Right ventricle myocardium superior (tissue), 1 donor: ENCODE measurements around the gene RAP1GAP. TPM values are rescaled to one million over a fixed set of nuclear protein-coding genes. Genes with fewer than 3 reads are reported as not detected.
A peak's percentile ranks its signal among the peaks of the same experiment; 100 is the strongest.
"Not testable (repeated sequence)": the region's sequence is repeated elsewhere in the genome, so short reads cannot be mapped to it uniquely, and the experiment has no call there.

Experiments used
- ATAC-seq: fragments of 200-7000 bp; cut with Tn5 transposase; one replicate; pipeline ENCODE4 v1.9.1; 2020; ENCODE audit warnings: mild to moderate bottlenecking; ENCODE audit not compliant: poor library complexity
- DNase-seq: peaks from one replicate; pipeline ENCODE4 v3.0.0-alpha.2; 2020
- intact Hi-C: fragments of 100-400 bp; cut with DNase I; formaldehyde crosslinking; loops from one replicate; pipeline ENCODE4 v1.11.2; 2022
- total RNA-seq: library from RNA; stranded (reverse); fragmentation: NEBNext Ultra II Directional; extraction: Animal tissue kit (Norgen Biotek cat#: 25700); gene quantifications from one replicate; pipeline ENCODE4 v1.2.1, GENCODE V29; 2021
- donor health status: DM: no; HTN: yes; CAD: no; lungs with severe emphysema.

Gene RAP1GAP
- total RNA-seq, 1 donor from 2014 or later, result 3.7 TPM

- ATAC-seq, result no peak
- intact Hi-C loops, result loop anchor here (5.0 kb wide), 1 partner anchor 198 kb away; no protein-coding TSS in a partner anchor
Observed at GRCh38 chr1:21569820-21570527, 99.2 kb downstream of the RAP1GAP start.

GRCh38 chr1:21568809-21569385, 100.3 kb downstream of the RAP1GAP start:
- no peak for ATAC-seq
- intact Hi-C loops, result no loop called here
- DNase-seq, result no peak

More at GRCh38 chr1:21569820-21570527, 99.2 kb downstream of the RAP1GAP start:
- no peak for DNase-seq

- DNase-seq, result peak; percentile 27
Observed at GRCh38 chr1:21568006-21568746, 101.0 kb downstream of the RAP1GAP start.

GRCh38 chr1:21567241-21568005, 101.7 kb downstream of the RAP1GAP start:
- DNase-seq, result peak; percentile 36
- intact Hi-C loops, result no loop called here
- ATAC-seq, result no peak

More at GRCh38 chr1:21568006-21568746, 101.0 kb downstream of the RAP1GAP start:
- intact Hi-C loops, result no loop called here
- ATAC-seq, result no peak

GRCh38 chr1:21566361-21566760, 102.8 kb downstream of the RAP1GAP start:
- ATAC-seq, intact Hi-C loops: not testable (repeated sequence)
- peak; percentile 14 for DNase-seq

DNA sequence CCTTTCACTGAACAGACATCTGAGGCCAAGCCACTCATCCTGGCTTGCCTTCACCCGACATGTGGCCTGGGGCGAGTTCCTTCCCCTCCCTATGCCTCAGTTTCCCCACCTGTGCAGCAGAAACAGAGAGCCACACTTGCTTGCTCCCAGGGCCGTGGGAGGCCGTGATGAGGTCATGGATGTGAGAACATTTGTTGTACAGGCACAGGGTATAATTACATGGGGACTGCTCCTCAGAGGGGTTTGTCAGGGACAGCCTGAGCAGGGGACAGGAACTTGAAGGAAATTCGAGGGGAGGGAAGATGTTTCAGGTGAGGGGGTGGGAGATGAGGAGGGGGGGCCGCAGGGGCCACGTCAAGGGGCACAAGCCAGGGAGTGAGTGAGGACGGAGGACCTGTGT, 103.9 kb downstream of the RAP1GAP start:
- intact Hi-C loops, result no loop called here
- DNase-seq, result peak; percentile 5
- no peak for ATAC-seq

GRCh38 chr1:21564521-21565095, 104.5 kb downstream of the RAP1GAP start:
- intact Hi-C loops, result no loop called here
- DNase-seq (peak; percentile 8), ATAC-seq (no peak)

- ATAC-seq, result no peak
- DNase-seq, result no peak
- intact Hi-C loops, result no loop called here
Observed at GRCh38 chr1:21563971-21564370, 105.2 kb downstream of the RAP1GAP start.

DNA sequence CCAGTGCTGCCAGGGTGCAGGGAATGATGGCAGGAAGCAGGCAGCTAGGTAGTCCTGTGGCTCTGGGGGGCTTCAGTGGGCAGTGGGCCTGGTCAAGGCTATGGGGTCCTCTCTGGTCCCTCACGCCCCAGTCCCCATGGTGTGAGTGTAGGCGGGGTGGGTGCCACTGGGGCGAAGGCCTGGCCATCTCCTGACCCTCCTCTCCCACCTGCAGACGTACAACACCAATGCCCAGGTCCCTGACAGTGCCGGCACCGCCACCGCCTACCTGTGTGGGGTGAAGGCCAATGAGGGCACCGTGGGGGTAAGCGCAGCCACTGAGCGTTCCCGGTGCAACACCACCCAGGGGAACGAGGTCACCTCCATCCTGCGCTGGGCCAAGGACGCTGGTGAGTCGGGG, 106.3 kb downstream of the RAP1GAP start:
- ATAC-seq (no peak), DNase-seq (no peak)
- intact Hi-C loops, result no loop called here

DNA sequence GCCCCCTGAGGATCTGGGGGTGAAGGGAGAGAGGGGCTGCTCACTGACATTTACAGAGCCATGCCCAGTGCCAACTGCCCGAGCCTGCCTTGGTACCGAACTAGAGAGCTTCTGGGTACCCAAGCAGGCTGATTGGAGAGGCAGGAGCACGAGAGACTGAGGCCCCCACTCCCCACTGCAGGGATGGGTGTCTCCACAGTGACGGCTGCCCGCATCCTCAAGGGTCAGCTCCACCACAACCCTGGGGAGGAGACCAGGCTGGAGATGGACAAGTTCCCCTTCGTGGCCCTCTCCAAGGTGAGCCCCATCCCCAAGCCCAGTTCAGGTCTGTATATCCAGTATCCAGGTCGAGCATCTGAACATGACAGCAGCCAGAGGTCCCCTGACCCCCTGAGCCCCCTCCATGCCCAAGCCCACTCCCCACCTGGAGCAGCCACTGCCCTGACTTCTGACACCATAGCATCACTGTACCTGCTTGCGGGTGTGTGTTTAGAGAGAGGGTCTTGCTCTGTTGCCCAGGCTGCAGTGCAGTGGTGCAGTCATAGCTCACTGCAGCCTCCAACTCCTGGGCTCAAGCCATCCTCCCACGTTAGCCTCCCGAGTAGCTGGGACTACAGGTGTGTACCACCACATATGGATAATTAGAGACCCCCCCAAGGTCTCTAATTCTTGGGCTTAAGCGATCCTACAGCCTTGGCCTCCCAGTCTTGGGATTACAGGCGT, 108.1 kb downstream of the RAP1GAP start:
- ATAC-seq, result no peak
- intact Hi-C loops, result no loop called here
- DNase-seq, result no peak

DNA sequence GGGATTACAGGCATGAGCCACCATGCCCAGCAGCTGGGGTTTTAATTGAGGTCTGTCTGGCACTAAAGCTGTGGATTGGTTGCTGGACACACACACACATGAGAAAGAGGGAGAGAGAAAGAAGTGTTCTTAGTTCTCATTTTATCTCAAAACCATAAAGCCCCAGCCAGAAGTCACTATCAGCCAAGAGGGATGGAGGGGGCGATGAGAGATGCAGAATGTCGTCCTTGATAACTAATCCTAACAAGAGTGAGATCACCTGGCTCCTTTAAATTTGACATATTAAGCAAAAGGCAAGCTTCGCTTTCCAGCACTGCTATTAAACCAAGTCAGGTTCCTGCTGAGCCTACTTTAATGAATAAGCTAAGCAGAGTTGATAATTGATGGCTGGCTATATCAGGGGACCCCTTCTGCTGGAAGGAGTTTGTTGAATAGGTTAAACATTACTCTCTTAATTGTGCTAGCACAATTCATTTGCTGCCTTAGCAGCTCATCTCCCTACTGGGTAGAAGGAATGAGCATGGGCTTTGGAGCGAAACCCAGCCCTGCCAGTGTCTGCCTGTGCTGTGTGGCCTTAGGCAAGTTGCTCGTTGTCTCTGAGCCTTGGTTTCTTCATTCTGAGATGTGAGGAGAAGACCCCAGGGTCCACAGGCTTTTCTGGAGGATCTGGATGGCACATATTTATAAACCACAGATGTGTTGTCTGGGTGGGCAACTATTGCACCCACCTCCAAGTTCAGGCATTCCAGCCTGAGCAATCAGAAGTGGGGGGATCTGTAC, 109.2 kb downstream of the RAP1GAP start:
- DNase-seq (no peak), ATAC-seq (no peak)
- intact Hi-C loops, result no loop called here

- intact Hi-C loops, result no loop called here
- DNase-seq, result no peak
- peak; percentile 21 for ATAC-seq
Observed at GRCh38 chr1:21553116-21553926, 115.8 kb downstream of the RAP1GAP start.

DNA sequence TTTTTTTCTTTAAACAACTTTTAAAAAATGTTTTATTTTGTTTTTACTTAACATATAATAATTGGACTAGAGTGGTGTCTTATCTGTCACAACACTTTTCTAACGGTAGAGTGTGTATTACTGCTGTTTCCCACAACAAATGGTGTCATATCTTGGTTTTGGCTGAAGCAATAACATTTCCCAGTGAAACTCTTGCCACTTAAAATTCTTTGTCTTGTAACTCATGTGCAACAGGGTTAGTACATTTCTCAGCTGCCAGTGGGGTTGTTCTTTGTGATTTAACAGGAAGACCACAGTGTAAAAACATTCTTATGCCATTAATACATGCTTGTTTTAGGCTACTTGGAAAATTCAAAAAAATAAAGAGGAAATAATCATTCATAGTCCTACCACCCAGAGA, 116.4 kb downstream of the RAP1GAP start:
- intact Hi-C loops, result no loop called here
- ATAC-seq, result peak; percentile 89
- DNase-seq, result no peak

GRCh38 chr1:21550866-21551475, 118.2 kb downstream of the RAP1GAP start:
- ATAC-seq, result no peak
- intact Hi-C loops, result no loop called here

DNA sequence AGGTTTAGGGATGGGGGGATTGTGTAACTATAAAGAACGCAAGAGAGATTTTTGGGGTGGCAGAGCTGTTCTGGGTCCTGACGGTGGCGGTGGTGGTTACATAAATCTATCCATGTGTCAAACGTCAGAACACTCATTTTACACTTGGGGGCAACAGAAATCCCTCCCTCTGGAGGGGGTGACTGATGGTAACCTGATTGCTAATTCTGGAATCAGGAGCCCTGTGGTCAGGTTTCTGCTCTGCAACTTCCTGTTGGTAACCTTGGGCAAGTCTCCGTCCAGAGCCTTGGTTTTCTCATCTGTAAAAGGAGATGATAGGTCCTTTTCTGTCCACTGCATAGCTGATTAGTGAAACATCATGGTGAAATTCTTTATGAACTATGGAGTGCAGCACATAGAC, 119.1 kb downstream of the RAP1GAP start:
- intact Hi-C loops, result no loop called here
- ATAC-seq (no peak), DNase-seq (no peak)

More at GRCh38 chr1:21550866-21551475, 118.2 kb downstream of the RAP1GAP start:
- no peak for DNase-seq

DNA sequence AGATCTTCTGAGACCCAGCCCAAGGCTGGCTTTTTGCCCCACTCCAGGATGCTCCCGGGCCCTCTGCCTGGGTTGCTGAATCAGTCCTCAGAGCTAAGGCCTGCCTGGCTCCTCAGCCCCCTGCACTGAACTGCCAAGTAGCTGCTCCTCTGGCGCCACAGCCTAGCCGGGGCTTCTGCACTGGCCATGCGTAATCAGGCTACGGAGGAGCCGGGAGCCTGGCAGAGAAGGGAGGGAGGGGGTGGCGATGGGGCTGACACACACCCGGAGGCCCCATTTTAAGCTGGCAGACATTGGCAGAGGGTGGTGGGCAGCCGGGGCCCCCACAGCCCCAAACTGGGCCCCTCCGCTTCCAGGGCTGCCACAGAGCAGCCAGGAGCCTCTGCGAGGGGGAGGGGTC, 121.3 kb downstream of the RAP1GAP start:
- intact Hi-C loops, result no loop called here
- no peak for DNase-seq
- ATAC-seq, result no peak
